CD4-positive, alpha-beta T cell treated with Interleukin-1 beta for 1 hour (primary cell): ENCODE data around the gene CDC42EP5.
"Not testable (repeated sequence)": the region's sequence is repeated elsewhere in the genome, so short reads cannot be mapped to it uniquely, and the experiment has no call there.

Experiments
- DNase-seq, 2 donors: peaks; one replicate each; pipeline ENCODE4 v3.0.0-alpha.2; 2020 to 2022

The CDC42EP5 gene

DNA sequence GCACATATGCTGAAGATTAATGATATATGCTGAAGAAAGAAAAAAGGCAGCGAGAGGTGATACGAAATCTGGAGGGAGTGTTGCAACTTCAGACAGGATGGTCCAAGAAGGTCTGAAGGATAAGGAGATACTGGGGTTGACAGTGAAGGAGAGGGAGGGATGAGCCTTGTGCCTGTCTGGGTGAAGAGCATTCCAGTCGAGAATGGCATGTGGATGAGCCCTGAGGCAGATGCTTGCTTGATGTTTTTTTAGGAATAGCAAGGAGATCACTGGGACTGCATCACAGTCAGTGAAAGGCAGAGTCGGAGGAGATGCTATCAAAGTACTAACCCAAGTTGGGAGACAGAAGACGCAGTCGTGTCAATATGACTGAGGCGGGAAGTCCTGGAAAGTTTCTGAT lies 16.2 kb upstream of the CDC42EP5 start:
- no peak for DNase-seq

DNA sequence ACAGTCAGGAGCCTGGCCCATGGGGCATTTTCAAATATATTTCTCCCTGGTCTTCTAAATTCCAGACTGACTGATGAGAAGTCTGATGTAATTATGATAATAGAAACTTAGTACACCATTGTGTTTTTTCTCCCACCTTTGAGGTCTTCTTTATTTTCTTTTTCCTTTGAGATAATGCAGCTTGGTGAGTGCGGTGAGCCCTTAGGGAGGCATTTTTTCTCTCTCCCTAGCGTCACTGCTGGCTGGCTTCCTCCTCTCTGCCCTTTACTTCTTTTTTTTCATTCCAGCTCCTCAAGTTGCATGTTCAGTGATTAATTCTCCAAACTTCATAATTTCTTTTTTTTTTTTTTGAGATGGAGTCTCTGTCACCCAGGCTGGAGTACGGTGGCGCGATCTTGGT lies 12.8 kb upstream of the CDC42EP5 start:
- DNase-seq = no peak

DNA sequence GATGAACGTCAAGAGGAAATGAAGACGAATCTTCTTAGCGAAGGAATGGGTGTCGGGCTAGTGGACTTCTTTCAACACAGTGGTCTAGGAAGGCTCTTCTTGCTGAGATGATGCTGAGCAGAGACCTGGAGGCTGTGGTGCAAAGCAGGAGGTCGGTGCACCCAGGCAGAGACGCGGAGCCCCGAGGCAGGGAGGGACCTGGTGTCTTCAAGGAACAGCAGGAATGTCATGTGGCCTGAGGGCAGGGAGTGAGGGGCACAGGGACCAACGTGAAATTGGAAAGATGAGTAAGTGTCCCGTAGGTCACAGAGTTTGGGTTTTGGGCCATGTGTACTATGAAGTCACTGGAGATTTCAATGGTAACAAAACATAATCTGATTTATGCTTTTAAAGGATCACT lies 11.4 kb upstream of the CDC42EP5 start:
- DNase-seq = no peak

DNA sequence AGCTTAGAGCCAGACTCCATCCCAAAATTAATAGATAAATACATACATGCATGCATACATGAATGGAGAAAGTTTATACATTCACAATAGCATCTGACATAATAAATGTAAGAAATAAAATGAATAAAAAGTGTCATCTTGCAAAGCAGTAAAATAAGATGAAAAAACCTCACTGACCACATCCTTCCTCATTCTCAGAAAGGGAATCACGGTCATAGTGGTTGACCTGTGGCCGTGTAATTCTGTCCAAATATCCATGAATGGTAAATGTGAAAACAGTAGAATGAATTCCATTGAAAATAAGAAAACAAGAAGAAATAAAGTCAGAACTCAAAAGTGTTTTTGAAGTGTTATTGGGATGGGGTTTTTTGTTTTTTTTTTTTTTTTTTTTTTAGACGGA lies 9.8 kb upstream of the CDC42EP5 start:
- DNase-seq = no peak

DNA sequence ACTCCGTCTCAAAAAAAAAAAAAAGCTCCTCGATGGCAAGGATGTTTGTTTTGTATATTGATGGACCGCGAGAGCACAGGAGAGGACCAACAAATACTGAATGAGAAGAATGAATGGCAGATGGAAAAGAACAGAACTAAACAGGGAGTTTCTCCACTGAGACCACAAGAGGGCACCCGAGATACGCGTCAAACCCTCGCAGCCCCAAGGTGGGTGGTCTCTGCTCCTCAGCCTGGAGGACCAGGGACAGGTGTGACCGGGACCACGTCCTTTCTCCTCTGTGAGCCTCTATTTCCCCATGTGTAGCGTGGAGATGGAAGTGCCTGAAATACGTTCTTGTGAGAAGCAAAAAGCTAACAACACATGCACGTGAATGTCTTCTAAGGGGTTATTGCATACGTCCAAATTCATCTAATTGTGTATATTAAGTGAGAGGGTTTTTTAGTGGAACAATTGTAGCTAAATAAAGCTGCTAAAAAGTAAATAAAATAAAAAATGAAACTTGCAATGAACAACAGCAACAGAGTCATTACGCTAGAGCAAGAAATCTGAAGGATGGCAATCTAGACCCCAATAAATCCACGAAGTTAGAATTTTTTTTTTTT lies 8.3 kb upstream of the CDC42EP5 start:
- DNase-seq = peak; percentile 44 to 47

DNA sequence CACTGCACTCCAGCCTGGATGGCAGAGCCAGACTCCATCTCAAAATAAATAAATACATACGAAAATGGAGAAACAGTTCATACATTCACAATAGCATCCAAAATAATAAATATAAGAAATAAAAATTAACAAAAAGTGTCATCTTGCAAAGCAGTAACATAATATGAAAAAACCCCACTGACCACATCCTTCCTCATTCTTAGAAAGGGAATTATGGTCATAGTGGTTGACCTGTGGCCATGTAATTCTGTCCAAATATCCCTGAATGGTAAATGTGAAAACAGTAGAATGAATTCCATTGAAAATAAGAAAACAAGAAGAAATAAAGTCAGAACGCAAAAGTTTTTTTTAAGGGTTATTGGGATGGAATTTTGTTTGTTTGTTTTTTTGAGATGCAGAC lies 7.0 kb upstream of the CDC42EP5 start:
- no peak for DNase-seq

DNA sequence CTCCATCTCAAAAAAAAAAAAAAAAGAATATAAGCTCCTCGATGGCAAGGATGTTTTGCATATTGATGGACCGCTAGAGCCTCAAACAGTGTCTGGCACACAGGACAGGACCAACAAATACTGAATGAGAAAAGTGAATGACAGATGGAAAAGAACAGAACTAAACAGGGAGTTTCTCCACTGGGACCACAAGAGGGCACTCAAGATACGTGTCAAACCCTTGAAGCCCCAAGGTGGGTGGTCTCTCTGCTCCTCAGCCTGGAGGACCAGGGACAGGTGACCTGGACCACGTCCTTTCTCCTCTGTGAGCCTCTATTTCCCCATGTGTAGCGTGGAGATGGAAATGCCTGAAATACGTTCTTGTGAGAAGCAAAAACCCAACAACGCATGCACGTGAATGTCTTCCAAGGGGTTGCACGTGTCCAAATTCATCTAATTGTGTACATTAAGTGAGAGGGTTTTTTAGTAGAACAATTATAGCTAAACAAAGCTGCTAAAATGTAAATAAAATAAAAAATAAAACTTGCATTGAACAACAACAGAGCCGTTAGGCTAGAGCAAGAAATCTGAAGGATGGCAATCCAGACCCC lies 5.7 kb upstream of the CDC42EP5 start:
- DNase-seq = peak in 1 of 2 donors; percentile 33

DNA sequence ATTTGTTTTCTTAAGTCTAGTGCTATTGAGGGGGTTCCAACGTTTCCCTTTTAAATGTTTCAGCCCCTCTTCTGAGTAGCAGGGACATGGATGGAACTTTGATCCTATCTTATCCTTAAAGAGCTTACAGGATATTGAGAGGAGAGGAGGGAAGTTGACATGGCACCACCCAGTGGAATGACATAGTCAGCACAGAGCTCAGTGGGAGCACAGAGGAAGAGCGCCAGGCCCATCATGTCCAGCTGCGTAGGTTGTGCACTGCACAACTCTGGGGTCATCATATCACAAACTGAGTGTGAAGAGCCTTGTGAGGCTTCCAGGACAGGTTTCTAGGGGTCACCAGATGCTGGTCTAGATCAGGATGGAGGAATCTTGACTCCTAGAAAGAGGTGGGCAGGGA lies 4.6 kb upstream of the CDC42EP5 start:
- no peak for DNase-seq

DNA sequence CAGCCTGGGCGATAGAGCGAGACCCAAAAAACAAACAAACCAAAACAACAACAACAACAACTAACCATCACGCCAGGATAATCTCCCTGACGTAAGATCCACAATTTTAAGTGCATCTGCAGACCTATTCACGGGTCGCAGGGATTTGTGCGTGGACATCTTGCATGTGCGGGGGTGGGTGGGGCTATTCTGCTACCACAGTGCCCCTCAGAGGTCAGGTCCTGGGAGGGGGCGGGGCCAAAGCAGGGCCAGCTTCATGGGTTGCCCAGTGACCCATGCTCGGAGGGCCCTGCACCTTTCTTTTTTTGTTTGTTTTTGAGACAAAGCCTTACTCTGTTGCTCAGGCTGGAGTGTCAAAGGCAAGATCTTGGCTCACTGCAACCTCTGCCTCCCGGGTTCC lies 2.6 kb upstream of the CDC42EP5 start:
- no peak for DNase-seq

DNA sequence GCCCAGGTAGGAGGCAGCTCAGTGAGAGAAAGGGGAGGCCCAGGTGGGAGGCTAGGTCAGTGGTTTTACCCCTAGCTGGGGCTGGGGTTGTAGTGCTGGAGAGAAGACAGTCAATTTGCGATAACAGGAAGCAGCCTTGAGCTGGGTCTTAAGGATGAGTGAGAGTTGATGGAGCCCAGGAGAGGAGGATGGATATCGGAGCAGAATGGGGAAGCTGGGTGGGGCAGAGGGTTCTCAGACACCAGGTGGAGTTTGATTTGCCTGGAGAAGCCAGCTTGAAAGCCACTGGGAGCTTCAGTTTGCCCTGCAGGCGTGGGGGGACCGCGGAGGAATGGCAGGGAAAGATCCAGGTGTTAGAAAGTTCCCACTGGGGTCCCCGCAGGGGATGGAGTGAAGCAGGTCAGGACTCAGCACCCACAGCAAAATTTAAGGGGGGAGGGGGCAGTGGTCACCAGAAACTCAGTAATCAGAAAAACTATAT lies 836 bp upstream of the CDC42EP5 start:
- DNase-seq = no peak

DNA sequence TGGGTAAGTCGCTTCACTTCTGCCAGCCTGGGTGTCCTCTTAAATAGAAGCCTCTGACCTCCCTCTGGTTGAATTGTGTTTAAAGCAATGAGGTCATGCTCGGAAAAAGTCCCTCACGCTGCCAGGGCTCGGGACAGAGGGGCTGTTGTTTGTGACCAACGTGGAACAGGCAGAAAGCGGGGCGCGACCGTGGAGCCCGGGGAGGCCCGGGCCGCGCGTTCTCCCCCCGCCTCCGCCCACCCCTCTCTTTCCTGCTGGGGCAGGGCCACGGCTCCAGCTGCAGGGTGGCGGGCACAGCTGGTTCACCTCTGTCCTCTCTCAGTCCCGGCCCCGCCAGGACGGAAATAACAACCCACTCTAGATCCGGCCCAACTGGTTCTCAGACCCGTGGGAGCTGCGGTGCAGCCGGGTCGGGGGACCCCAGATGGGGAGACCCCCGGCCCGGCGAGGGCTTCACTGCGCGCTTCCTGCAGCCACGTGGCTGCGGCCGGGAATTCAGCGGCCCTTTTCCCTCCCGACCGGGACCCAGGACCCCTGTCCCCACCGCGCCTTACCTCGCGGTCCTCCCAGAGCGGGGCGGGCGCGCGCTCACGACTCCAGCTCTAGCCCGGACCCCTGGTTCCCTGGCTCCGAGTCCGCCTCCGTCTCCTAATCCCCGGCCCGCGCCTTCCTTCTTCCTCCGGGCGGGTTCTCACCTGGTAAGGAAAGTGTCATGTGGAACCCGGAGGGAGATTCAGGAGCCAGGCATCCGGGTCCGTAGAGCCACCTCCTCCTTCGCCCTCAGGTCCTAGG lies 1.9 kb downstream of the CDC42EP5 start:
- no peak for DNase-seq

DNA sequence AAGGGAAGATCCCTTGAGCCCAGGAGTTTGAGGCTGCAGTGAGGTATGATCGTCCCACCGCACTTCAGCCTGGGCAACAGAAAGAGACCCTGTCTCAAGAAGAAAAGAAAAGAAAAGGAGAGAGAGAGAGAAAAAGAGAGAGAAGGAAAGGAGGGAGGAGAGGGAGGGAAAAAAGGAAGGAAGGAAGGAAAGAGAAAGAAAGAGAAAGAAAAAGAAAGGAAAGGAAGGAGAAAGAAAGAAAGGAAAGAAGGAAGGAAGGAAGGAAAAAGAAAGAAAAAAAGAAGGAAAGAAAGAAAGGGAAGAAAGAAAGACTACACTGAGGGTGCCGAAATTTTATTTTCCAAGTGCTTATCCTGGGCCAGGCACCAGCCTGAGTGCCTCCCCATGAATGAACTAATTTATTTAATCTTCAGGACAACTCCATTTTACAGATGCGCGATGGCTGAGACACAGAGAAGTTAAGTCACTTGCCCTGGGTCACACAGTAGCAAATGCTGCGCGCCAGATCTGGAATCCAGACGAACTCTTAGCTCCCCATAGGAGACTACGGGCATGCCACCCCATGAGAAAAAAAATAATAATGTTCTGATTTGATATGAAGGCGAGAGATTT lies 2.7 kb downstream of the CDC42EP5 start:
- DNase-seq = no peak

DNA sequence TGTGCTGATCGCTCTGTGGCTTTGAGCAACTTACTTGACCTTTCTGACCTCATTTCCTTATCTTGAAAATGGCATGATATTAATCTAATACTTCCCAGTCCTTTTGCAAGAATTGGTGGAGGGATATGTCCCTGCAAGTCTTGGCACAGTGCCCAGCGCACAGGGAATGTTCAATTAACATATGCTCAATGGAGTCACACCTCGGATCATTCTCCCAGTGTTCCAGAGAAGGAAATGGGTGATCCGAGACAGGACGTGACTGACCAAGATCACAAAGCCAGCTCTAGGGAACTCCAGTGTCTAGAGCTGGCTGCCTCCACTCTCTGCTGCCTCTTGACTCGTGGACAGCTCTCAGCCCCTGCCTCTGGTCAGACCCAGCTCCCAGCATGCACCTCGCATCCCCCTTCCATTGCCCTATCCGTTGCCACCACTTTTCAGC lies 3.6 kb downstream of the CDC42EP5 start:
- no peak for DNase-seq

DNA sequence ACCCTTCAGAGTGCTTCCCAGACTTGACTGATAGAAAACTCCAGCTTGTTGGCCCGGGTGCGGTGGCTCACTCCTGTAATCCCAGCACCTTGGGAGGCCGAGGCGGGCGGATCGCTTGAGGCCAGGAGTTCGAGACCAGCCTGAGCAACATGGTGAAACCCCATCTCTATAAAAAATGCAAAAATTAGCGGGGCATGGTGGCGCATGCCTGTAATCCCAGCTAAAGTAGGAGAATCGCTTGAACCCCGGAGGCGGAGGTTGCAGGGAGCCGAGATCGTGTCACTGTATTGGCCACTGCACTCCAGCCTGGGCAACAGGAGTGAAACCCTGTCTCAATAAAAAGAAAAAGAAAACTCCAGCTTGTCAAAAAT lies 7.0 kb downstream of the CDC42EP5 start:
- DNase-seq = not testable (repeated sequence)

DNA sequence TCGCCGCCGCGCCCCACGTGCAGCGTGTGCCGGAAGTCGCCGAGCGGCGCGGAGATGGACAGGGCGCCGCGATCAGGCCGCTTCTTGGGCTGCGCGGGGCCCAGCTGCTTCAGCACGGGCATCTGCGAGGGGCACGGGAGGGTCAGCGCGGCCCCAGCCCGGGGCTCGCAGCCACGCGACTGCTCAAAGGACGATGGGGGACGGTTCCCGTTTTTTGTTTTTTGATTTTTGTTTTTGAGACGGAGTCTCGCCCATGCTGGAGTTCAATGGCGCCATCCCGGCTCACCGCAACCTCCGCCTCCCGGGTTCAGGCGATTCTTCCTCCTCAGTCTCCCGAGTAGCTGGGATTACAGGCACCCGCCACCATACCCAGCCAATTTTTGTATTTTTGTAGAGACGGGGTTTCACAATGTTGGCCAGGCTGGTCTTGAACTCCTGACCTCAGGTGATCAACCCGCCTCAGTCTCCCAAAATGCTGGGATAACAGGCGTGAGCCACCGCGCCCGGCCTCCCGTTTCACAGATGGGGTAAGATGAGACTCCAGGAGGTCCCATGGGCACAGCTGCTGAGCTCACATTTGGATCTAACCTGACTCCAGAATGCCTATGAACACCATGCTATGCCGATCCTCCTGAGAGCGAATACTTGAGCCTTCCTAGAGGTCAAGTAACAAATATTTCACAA lies 7.5 kb downstream of the CDC42EP5 start:
- no peak for DNase-seq

DNA sequence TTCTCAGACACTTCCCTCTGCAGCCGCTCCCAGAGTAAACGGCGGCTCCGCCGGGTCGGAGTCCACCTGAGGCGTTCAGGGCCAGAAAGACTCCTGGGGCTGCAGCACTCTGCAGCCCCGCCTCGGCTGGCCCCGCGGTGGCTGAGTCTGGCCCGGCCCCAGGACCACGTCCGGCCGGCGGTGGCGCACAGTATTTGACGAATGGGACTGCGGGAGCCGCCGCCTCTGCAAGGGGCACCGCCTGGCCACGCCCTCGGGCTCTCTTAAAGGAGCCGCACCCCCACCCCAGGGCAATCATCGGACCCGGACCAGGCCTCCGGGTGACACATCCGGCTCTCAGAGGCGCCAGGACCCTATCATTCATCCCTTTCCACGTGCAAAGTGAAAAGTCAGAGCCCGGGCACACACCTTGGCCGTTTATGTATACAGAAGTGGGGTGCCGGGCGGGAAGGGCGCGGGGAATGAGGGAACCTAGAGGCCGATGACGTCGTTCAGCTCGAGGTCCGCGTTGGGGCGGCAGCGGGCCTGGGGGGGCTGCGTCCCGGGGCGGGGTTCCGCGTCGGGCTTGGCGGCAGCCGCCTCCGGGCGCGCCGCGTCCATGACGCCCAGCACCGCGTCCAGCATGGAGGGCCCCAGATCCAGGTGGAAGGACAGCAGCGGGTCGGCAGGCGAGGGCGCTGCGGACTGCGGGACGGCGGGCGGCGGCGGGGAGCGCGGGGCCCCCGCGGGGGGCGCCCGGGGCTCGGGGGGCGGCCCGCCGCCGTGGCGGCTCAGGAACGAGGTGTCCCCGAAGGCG lies 8.3 kb downstream of the CDC42EP5 start:
- DNase-seq = peak; percentile 75 to 82

DNA sequence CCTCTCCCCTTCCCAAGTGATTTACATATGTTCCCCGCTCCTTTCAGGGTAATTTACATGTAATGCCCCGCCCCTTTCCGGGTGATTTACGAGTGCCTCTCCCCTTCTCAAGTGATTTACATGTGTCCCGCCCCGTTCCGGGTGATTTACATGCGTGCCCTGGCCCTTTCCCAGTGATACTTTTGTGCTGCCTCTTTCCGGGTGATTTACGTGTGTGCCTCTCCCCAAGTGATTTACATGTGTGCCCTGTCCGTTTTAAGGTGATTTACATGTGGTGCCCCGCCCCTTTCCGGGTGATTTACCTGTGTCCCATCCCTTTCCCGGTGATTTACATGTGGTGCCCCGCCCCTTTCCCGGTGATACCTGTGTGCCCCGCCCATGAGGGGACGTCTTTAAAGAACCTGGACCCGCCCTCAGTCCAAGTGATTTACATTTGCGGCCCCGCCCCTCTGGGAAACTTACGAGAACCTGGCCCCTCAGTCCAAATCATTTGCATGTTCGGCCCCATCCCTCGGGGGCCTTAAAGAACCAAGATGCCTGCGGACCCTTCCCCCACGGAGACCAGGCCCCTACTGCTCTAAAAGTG lies 9.0 kb downstream of the CDC42EP5 start:
- DNase-seq = peak in 1 of 2 donors; percentile 91

DNA sequence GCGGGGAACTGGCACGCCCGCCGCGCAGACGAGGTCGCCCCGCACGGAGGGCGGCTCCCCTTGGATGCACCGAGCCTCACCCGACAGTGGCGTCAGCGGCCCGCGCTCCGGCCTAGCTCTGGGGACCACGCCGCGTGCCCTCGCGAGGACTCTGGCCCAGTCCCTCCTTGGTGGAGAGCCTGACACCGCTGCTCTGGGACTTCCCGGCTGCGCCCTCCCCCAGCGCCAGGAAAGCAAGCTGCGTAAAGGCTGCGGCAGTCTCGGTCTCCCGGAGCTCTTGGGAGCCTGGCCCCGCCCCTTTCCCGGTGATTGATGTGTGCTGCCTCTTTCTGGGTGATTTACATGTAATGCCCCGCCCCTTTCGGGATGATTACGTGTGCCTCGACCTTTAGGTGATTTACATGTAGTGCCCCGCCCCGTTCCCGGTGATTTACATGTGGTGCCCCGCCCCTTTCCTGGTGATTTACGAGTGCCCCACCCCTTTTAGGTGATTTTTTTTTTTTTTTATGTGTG lies 9.5 kb downstream of the CDC42EP5 start, which contains the start of gene LENG9:
Gene LENG9, minus strand, starts transcription at position 248 of the 513 bp plus-strand sequence. CDS start 252 bp downstream, outside the sequence.
- peak; percentile 96 to 98 for DNase-seq

DNA sequence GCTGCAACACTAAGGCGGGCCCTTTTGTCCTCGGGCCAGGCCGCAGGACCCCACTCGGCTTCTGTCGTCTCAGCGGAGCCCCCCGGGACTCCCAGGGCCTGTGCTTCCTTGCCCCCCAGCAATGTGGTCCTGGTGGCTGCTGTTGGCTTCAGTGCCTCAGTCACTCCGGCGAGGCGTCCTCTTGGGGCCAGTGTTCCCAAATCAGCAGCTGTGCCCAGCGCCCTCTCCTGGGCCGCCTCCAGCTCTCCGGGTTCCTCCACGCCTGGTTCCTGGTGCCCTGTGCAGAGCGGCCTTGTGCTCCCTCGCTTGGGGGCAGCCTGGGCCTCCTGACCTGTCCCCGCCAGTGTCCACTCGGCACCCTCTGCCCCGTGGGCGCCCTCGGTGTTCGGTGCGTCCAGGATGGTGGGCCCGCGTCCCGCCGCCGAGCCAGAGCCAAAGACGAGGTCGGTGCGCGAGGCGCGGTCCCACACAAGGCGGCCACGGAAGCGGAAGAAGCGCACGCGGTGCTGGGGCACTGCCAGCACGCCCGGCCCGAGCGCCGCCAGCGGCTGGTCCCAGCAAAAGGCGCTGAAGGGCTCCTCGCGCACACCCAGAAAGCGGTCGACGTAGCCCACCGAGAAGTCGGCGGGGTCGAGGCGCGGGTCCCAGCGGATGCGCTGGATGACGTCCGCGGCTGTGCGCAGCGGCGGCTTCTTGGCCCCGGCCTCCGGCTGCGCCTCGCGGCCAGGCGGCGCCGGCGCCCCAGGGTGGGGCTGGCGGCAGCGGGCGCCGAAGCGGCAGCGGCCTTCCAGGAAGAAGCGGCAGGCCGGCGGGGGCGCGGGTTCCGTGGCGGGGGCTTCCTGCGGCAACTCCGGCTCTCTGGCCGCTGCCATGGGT lies 10.2 kb downstream of the CDC42EP5 start:
- peak; percentile 67 to 70 for DNase-seq

DNA sequence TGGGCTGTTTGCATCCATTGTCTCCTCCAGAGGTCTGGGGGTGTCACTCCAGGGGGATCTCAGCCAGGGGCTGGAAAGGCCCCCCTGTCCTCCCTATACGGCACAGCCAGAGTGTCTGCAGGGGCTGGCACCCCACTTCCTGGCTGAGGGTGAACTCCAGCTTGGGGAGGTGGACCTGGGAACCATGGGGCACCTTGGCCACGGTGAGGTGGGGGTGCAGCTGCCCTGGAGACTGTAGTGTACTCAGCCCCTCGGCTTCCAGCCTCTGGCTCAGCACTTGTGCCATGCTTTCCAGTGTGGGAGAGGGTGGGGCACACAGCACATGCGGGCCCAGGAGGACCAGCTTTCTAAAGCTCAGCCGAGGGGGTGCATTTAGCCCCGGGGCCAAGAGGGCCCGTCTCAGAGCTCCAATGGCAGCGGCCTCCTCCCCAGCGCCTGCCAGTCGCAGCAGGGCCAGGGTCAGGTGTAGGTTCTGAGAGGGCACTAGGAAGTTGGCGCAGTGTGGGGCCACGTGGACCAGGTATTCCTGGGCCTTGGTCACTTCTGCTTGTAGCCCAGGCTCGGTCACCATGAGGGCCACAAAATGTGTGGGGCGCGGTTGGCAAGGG lies 10.9 kb downstream of the CDC42EP5 start:
- no peak for DNase-seq
